ENCODE data around the gene NFKBIE. TPM values are rescaled to one million over a fixed set of nuclear protein-coding genes. Genes with fewer than 3 reads are reported as not detected.

NFKBIE gene
- total RNA-seq, 1 experiment from 2014 or later, result 24.9 TPM

DNA sequence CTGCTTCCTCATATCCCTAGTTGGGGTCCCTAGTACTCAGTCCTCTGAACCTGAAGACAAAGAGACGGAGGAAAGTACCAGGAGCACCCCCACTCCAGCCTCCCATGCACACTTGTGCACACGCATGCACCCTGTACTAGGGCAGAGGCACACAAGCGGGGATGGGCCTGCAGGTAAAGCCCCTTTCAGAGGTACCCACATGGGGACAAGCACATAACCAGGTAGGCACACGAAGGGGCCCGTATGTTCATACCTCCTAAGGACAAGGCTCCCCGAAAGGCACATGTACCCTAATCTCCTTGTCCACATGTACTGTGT is 6.0 kb upstream of the NFKBIE start:
- intact Hi-C loops (cut with micrococcal nuclease; ENCODE audit: unreplicated experiment) (no loop called here), in situ Hi-C loops (cut with HindIII; ENCODE audit: low pct_unique_long_range_greater_than_20kb, low sequenced_read_pairs) (no loop called here)
- Histone ChIP-seq H3K27ac (ENCODE audit: low read length) (no peak overlapping the region), H3K4me1 (ENCODE audit: control insufficient read depth, insufficient read depth, low read length) (no peaks in the 10 kb centered on the region), H3K36me3 (ENCODE audit: control insufficient read depth, insufficient read depth, low read length) (no peaks in the 10 kb centered on the region), H3K27me3 (ENCODE audit: control insufficient read depth, insufficient read depth, low read length) (peaks cover 16% of the 10 kb centered on the region), H3K9me3 (ENCODE audit: control insufficient read depth, insufficient read depth, low read depth, low read length) (no peaks in the 10 kb centered on the region), H3K4me3 (ENCODE audit: low read depth in 2 of 2, low read length in 2 of 2) (0 out of 4 replicates have a peak overlapping the region, but pooled peaks of 1 of the 2 experiments have one; percentile 4)
- ChIA-PET POLR2A (no interaction called here), CTCF (interaction anchor here (1.0 kb wide), 1 partner anchor 68 kb away, joined by 3 read pairs; no protein-coding TSS in a partner anchor)
- BruUV-seq (replicated peaks), result no TSS peak
- no peak for DNase-seq (ENCODE audit: low read depth, low spot score)
- TF ChIP-seq POLR2AphosphoS5 (IDR thresholded peaks at IDR 0.05; ENCODE audit: low read depth, low read length) (no peak), TCF7L2 (IDR thresholded peaks at IDR 0.05; ENCODE audit: low read depth, low read length) (no peak), SIN3A (IDR thresholded peaks at IDR 0.05; ENCODE audit: borderline replicate concordance, insufficient read depth, low read depth, low read length) (no peak)
- TF ChIP-seq, protein P1, sequence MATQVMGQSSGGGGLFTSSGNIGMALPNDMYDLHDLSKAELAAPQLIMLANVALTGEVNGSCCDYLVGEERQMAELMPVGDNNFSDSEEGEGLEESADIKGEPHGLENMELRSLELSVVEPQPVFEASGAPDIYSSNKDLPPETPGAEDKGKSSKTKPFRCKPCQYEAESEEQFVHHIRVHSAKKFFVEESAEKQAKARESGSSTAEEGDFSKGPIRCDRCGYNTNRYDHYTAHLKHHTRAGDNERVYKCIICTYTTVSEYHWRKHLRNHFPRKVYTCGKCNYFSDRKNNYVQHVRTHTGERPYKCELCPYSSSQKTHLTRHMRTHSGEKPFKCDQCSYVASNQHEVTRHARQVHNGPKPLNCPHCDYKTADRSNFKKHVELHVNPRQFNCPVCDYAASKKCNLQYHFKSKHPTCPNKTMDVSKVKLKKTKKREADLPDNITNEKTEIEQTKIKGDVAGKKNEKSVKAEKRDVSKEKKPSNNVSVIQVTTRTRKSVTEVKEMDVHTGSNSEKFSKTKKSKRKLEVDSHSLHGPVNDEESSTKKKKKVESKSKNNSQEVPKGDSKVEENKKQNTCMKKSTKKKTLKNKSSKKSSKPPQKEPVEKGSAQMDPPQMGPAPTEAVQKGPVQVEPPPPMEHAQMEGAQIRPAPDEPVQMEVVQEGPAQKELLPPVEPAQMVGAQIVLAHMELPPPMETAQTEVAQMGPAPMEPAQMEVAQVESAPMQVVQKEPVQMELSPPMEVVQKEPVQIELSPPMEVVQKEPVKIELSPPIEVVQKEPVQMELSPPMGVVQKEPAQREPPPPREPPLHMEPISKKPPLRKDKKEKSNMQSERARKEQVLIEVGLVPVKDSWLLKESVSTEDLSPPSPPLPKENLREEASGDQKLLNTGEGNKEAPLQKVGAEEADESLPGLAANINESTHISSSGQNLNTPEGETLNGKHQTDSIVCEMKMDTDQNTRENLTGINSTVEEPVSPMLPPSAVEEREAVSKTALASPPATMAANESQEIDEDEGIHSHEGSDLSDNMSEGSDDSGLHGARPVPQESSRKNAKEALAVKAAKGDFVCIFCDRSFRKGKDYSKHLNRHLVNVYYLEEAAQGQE (IDR thresholded peaks at IDR 0.05; ENCODE audit: insufficient read depth in 1 of 2, low read depth in 2 of 2, low read length in 1 of 2), result no peak
- TF ChIP-seq, protein P2, sequence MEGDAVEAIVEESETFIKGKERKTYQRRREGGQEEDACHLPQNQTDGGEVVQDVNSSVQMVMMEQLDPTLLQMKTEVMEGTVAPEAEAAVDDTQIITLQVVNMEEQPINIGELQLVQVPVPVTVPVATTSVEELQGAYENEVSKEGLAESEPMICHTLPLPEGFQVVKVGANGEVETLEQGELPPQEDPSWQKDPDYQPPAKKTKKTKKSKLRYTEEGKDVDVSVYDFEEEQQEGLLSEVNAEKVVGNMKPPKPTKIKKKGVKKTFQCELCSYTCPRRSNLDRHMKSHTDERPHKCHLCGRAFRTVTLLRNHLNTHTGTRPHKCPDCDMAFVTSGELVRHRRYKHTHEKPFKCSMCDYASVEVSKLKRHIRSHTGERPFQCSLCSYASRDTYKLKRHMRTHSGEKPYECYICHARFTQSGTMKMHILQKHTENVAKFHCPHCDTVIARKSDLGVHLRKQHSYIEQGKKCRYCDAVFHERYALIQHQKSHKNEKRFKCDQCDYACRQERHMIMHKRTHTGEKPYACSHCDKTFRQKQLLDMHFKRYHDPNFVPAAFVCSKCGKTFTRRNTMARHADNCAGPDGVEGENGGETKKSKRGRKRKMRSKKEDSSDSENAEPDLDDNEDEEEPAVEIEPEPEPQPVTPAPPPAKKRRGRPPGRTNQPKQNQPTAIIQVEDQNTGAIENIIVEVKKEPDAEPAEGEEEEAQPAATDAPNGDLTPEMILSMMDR (IDR thresholded peaks at IDR 0.05), result no peak
- ATAC-seq, result no peak

DNA sequence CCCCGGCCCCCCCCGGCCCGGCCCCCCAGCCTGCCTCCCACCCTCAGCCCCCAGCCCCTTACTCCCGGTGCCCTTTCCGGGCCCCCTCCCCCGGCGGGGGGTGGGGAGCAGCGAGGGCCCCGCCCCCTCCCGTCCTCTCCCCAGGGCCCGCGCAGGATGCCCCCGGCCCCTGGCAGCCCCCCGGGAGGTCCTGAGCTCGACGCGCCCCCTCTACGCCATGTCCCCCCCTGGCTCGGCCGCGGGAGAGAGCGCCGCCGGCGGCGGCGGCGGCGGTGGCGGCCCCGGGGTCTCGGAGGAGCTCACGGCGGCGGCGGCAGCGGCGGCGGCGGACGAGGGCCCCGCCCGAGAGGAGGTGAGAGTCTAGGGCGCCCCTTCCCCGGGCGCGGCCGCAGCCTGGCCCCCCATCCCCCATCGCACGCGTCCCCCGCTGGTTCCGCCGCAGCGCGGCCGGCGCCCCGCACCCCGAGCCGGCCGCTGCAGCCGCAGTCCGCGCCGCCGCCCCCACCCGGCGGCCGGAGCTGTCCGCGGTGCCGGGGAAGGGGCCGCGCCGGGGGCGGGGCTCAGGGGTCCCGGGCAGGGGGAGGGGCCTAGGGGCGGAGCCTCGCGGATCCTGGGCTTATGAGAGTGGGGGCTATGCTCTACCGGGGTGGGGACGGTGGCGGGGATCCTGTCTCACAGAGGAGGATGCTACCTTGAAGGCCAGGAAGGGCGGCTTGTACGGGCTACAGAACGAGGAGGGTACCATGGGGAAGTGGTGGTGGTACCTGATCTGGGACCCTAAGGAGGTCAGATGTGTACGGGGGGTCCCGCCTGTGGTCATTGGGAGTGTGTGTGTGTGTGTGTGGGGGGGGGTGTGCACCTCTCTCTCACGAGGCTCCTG is 5.4 kb upstream of the NFKBIE start:
- H3K9me3 ChIP-seq (ENCODE audit: control insufficient read depth, insufficient read depth, low read depth, low read length), result no peaks in the 10 kb centered on the region
- DNase-seq (ENCODE audit: low read depth, low spot score), result no peak
- TF ChIP-seq, protein P1 (IDR thresholded peaks at IDR 0.05; ENCODE audit: insufficient read depth in 1 of 2, low read depth in 2 of 2, low read length in 1 of 2), result peak; percentile 61 to 78; a peak in 2 of 4 replicates
- TF ChIP-seq, protein P2 (IDR thresholded peaks at IDR 0.05), result no peak
- H3K4me3 ChIP-seq (ENCODE audit: low read depth in 2 of 2, low read length in 2 of 2), result peak overlapping the region; percentile 4 to 21; a peak in 2 of 4 replicates
- intact Hi-C loops (cut with micrococcal nuclease; ENCODE audit: unreplicated experiment) (no loop called here), in situ Hi-C loops (cut with HindIII; ENCODE audit: low pct_unique_long_range_greater_than_20kb, low sequenced_read_pairs) (no loop called here)
- H3K36me3 ChIP-seq (ENCODE audit: control insufficient read depth, insufficient read depth, low read length), result no peaks in the 10 kb centered on the region
- H3K27ac ChIP-seq (ENCODE audit: low read length), result no peak overlapping the region
- ChIA-PET POLR2A (interaction anchor here (0.6 kb wide), 1 partner anchor 52 kb away, joined by 4 read pairs; no protein-coding TSS in a partner anchor), CTCF (interaction anchor here (1.0 kb wide), 2 partner anchors 34 to 69 kb away, joined by 3 read pairs; no protein-coding TSS in a partner anchor)
- no TSS peak for BruUV-seq (replicated peaks)
- H3K4me1 ChIP-seq (ENCODE audit: control insufficient read depth, insufficient read depth, low read length), result no peaks in the 10 kb centered on the region
- ATAC-seq, result no peak
- peaks cover 16% of the 10 kb centered on the region for H3K27me3 ChIP-seq (ENCODE audit: control insufficient read depth, insufficient read depth, low read length)

All from Panc1 (cell line).